ENCODE data around the gene SNX32.
A peak's percentile ranks its signal among the peaks of the same experiment; 100 is the strongest.

The SNX32 gene

GRCh38 chr11:65869643-65870306 is 36.0 kb downstream of the SNX32 start:
- no peak for DNase-seq

- no peak for DNase-seq
These were observed 36.5 kb downstream of the SNX32 start for GRCh38 chr11:65870307-65870658.

GRCh38 chr11:65870706-65871681 is 37.2 kb downstream of the SNX32 start:
- DNase-seq, result no peak

GRCh38 chr11:65871811-65872548 is 38.2 kb downstream of the SNX32 start:
- no peak for DNase-seq

- DNase-seq, result no peak
These were observed 39.0 kb downstream of the SNX32 start, which contains the start of gene EFEMP2 for GRCh38 chr11:65872586-65873317. TSS of gene EFEMP2 (minus strand) at chr11:65872800. CDS start at chr11:65872354, 446 bp downstream.

GRCh38 chr11:65873318-65874156 is 39.8 kb downstream of the SNX32 start:
- DNase-seq, result peak; percentile 90 to 96 (median 93)

- DNase-seq, result peak in 2 of 5 experiments; percentile 57 to 60
These were observed 45.9 kb downstream of the SNX32 start, which contains the start of gene CTSW for GRCh38 chr11:65879617-65880016. TSS of gene CTSW (plus strand) at chr11:65879837. CDS start at chr11:65879855, 18 bp downstream.

- DNase-seq, result no peak
These were observed 46.3 kb downstream of the SNX32 start for GRCh38 chr11:65880027-65880426.

- DNase-seq, result peak in 1 of 5 experiments; percentile 36
These were observed 47.2 kb downstream of the SNX32 start for GRCh38 chr11:65880844-65881421.

GRCh38 chr11:65882120-65883057 is 48.6 kb downstream of the SNX32 start:
- DNase-seq, result no peak

- no peak for DNase-seq
These were observed 49.4 kb downstream of the SNX32 start for GRCh38 chr11:65883058-65883761.

GRCh38 chr11:65883786-65884715 is 50.3 kb downstream of the SNX32 start:
- no peak for DNase-seq

- peak; percentile 67 to 80 (median 75) for DNase-seq
These were observed 50.9 kb downstream of the SNX32 start for GRCh38 chr11:65884716-65885092.

GRCh38 chr11:65885231-65885630 is 51.5 kb downstream of the SNX32 start:
- DNase-seq, result no peak

GRCh38 chr11:65885808-65886536 is 52.2 kb downstream of the SNX32 start:
- DNase-seq, result no peak

- no peak for DNase-seq
These were observed 53.3 kb downstream of the SNX32 start for GRCh38 chr11:65886826-65887722.
